BJ (cell line): ENCODE results near the gene SLC7A6OS. TPM values are rescaled to one million over a fixed set of nuclear protein-coding genes. Genes with fewer than 3 reads are reported as not detected.
"Not testable (repeated sequence)": the region's sequence is repeated elsewhere in the genome, so short reads cannot be mapped to it uniquely, and the experiment has no call there.

ENCODE experiments used
- CTCF ChIA-PET: fragments of 350-600 bp; formaldehyde crosslinking; extraction: SDS; loops from one replicate; lab custom pipeline; 2021; ENCODE audit warnings: antibody characterized with exemption, inconsistent platforms; lab: Yijun Ruan, JAX
- POLR2A ChIA-PET: fragments of 300-600 bp; sonication (Branson Sonifier 250); formaldehyde crosslinking; extraction: SDS; loops from one replicate; lab custom pipeline; 2021; ENCODE audit warnings: antibody characterized with exemption; lab: Charles Lee
- DNase-seq: peaks from one replicate; pipeline ENCODE4 v3.0.0-alpha.2; 2011; ENCODE audit warnings: low read depth
- H3K27me3 ChIP-seq: 2 replicates; pipeline ENCODE4 v1.6.0; 2011; ENCODE audit warnings: low read length; ENCODE audit not compliant: control insufficient read depth, insufficient read depth
- H3K36me3 ChIP-seq: 2 replicates; pipeline ENCODE4 v1.5.1; 2011; ENCODE audit warnings: low read length; ENCODE audit not compliant: control insufficient read depth, insufficient read depth
- H3K4me3 ChIP-seq: 2 replicates; pipeline ENCODE4 v1.5.1; 2011; ENCODE audit warnings: low read depth, mild to moderate bottlenecking, control low read depth, low read length
- polyA plus RNA-seq: library from polyadenylated mRNA; depleted of rRNA; stranded (reverse); fragments of >200 nt; gene quantifications from 2 replicates; pipeline ENCODE4 v1.2.3, GENCODE V29; 2011
- TF ChIP-seq, protein P1 (sequence below): IDR thresholded peaks from 2 replicates; pipeline ENCODE4 v1.5.1; 2011; ENCODE audit warnings: low read depth, mild to moderate bottlenecking, control low read depth, inconsistent platforms, low read length, moderate library complexity; ENCODE audit not compliant: insufficient read depth

The SLC7A6OS gene
- polyA plus RNA-seq, 1 experiment = 5.3 TPM

DNA sequence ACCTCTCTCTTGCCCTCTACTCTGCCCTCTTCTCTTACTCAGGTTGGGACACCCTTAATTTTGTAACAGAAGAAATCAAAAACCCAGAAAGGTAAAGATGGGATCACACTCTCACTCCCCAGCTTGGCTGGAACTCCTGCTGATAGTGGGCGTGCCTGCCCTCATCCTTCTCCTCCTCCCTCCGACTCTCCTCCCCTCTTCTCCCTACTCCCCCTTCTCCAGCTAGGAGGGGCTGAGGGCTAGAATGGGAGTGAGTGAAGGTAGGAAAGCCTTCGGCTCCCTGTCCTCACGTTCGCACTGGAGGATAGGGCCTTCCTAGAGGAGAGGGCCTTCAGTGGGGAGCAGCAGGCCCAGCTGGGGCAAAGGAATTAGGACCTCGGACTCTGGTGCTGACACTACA lies 20.3 kb downstream of the SLC7A6OS start:
- ChIA-PET POLR2A (no interaction called here), CTCF (interaction anchor here (1.0 to 4.4 kb wide), 6 partner anchors 10 to 39 kb away, joined by 3 to 25 read pairs (median 4); partner anchors contain the start of genes PRMT7, SLC7A6 and SLC7A6OS)
- TF ChIP-seq, protein P1, sequence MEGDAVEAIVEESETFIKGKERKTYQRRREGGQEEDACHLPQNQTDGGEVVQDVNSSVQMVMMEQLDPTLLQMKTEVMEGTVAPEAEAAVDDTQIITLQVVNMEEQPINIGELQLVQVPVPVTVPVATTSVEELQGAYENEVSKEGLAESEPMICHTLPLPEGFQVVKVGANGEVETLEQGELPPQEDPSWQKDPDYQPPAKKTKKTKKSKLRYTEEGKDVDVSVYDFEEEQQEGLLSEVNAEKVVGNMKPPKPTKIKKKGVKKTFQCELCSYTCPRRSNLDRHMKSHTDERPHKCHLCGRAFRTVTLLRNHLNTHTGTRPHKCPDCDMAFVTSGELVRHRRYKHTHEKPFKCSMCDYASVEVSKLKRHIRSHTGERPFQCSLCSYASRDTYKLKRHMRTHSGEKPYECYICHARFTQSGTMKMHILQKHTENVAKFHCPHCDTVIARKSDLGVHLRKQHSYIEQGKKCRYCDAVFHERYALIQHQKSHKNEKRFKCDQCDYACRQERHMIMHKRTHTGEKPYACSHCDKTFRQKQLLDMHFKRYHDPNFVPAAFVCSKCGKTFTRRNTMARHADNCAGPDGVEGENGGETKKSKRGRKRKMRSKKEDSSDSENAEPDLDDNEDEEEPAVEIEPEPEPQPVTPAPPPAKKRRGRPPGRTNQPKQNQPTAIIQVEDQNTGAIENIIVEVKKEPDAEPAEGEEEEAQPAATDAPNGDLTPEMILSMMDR = no peak
- Histone ChIP-seq H3K27me3 (no peaks in the 10 kb centered on the region), H3K4me3 (no peak overlapping the region), H3K36me3 (peaks cover 16% of the 10 kb centered on the region)
- no peak for DNase-seq

DNA sequence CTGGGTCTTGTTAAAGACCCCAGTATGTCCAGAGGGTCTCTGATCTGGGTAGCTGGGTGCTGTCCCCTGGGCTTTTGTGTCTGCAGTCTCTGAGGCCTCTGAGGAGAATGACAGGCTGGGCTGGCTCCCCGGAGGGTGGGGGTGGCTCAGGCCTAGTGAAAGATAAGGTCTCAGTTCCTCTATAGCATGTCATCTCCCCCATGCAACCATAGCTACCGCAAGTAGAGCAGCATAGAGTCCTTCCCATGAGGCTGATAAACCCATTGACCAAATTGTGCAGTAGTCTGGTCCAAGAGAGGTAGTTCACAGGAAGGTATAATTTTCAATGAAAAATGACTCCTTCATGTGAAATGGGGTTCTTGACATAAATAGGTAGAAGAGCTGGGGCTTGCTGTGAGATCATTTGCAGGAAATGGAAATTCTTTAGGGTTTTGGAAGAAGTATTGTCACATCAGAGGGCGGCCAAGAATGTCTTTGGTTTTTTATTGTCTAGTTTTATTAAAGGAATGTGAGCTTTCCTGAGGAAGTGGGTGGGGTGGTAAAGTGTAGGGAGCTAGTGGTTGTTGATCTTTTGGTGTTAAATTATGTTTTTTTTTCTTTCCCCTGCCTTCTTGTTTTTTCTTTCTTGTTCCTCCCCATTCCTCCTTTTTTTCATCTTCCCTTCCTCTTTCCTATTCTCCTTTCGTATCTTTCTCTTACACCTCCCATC lies 21.0 kb downstream of the SLC7A6OS start:
- TF ChIP-seq, protein P1 = no peak
- DNase-seq = peak; percentile 31
- CTCF ChIA-PET = interaction anchor here (0.7 to 4.4 kb wide), 7 partner anchors 9 to 689 kb away, joined by 3 to 25 read pairs (median 4); partner anchors contain the start of genes PRMT7, SLC7A6 and SLC7A6OS
- Histone ChIP-seq H3K27me3 (no peaks in the 10 kb centered on the region), H3K36me3 (peaks cover 18% of the 10 kb centered on the region), H3K4me3 (no peak overlapping the region)
- POLR2A ChIA-PET = no interaction called here

DNA sequence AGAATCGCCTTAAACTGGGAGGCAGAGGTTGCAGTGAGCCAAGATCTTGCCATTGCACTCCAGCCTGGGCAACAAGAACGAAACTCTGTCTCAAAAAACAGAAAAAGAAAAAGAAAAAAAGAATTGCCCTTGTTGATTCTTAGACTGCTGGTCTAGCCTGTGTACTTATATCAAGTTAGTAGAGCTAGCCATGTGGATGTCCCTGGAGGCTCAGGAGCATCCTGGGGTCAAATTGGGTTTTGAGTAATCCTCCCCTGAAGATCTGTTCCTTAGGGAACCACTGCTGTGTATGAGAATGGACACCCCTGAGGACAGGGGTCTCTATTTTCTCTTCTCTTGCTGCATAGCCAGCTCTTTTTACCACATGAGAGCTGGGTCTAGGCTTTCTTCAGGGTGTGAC lies 21.5 kb downstream of the SLC7A6OS start:
- H3K27me3 ChIP-seq = no peaks in the 10 kb centered on the region
- TF ChIP-seq, protein P1 = no peak
- no peak for DNase-seq
- peaks cover 13% of the 10 kb centered on the region for H3K36me3 ChIP-seq
- H3K4me3 ChIP-seq = no peak overlapping the region
- ChIA-PET CTCF (interaction anchor here (1.1 to 4.4 kb wide), 5 partner anchors 9 to 40 kb away, joined by 3 to 25 read pairs (median 4); partner anchors contain the start of gene SLC7A6), POLR2A (no interaction called here)

DNA sequence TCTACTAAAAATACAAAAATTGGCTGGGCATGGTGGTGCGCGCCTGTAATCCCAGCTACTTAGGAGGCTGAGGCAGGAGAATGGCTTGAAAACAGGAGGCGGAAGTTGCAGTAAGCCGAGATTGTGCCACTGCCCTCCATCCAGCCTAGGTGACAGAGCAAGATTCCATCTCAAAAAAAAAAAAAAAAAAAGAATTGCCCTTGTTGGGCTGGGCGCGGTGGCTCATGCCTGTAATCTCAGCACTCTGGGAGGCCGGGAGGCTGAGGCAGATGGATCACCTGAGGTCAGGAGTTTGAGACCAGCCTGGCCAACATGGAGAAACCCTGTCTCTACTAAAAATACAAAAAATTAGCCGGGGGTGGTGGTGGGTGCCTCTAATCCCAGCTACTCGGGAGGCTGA lies 21.9 kb downstream of the SLC7A6OS start:
- POLR2A ChIA-PET, H3K27me3 ChIP-seq, DNase-seq, H3K4me3 ChIP-seq: not testable (repeated sequence)
- CTCF ChIA-PET = interaction anchor here (1.4 to 4.4 kb wide), 4 partner anchors 10 to 40 kb away, joined by 4 to 25 read pairs (median 13); partner anchors contain the start of gene SLC7A6
- peaks cover 12% of the 10 kb centered on the region for H3K36me3 ChIP-seq

DNA sequence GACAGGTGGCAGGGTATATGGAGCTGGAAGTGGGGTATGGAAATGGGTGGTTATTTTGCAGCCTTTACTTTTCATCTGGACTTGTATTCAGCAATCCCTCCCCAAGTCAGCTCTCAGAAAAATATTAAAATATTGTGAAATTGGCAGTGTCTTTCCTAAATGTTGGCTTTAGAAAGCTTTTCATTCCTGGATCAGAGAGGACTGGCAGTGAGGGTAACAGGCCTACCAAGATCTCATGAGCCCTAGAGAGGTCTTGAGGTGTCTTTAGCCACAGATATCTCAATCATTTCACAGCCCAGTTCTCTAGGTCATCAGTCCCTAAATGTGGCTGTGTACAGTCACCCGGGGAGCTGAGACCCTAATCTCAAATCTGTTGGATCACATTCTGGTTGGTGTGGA lies 22.5 kb downstream of the SLC7A6OS start:
- H3K27me3 ChIP-seq = no peaks in the 10 kb centered on the region
- TF ChIP-seq, protein P1 = no peak
- H3K4me3 ChIP-seq = no peak overlapping the region
- peaks cover 9% of the 10 kb centered on the region for H3K36me3 ChIP-seq
- no peak for DNase-seq
- CTCF ChIA-PET = interaction anchor here (0.7 to 4.4 kb wide), 5 partner anchors 9 to 41 kb away, joined by 3 to 25 read pairs (median 4); partner anchors contain the start of gene SLC7A6
- POLR2A ChIA-PET = no interaction called here
